Measurements from ENCODE around the gene GRAP. TPM values are rescaled to one million over a fixed set of nuclear protein-coding genes. Genes with fewer than 3 reads are reported as not detected.
"Not testable (repeated sequence)": the region's sequence is repeated elsewhere in the genome, so short reads cannot be mapped to it uniquely, and the experiment has no call there.

The GRAP gene
- total and polyA plus RNA-seq, 7 experiments from 2014 or later = 31.9 to 162 (median 84.4) TPM

DNA sequence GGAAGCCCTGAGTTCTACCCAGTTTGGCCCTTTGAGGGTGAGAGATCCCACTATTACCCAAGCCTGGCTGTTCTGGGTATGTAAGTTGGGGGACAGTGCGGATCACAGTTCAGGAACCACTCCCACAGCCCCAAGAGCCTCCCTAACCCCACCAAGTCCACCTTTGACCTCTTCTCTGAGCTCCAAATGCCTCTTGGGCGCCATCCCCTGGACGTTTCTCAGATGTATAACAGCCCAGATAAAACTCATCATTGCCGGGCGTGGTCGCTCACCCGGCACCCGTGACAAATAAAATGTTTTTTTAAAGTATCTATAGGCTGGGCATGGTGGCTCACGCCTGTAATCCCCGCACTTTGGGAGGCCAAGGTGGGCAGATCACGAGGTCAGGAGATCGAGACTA is 8.7 kb upstream of the GRAP start:
- H3K4me3 ChIP-seq (ENCODE audit: low read length); H3K9me3 Mint-ChIP-seq; H3K27ac Mint-ChIP-seq; DNase-seq; H3K4me3 Mint-ChIP-seq; H3K36me3 Mint-ChIP-seq; POLR2A ChIA-PET; intact Hi-C loops (cut with micrococcal nuclease); CTCF ChIA-PET; H3K27ac ChIP-seq (ENCODE audit: low read depth, low read length); H3K36me3 ChIP-seq (ENCODE audit: control insufficient read depth in 2 of 3, insufficient read depth in 3 of 3, low read length in 3 of 3); H3K4me1 Mint-ChIP-seq; H3K27me3 Mint-ChIP-seq; H3K4me1 ChIP-seq (ENCODE audit: control insufficient read depth in 2 of 2, insufficient read depth in 2 of 2, low read length in 2 of 2); H3K9me3 ChIP-seq (ENCODE audit: control insufficient read depth in 2 of 3, low read length in 3 of 3); H3K27me3 ChIP-seq (ENCODE audit: control insufficient read depth in 2 of 2, insufficient read depth in 2 of 2, low read length in 2 of 2): not testable (repeated sequence)
- ATAC-seq = peak; percentile 91

GRCh38 chr17:19048826-19049225 is 2.1 kb upstream of the GRAP start:
- H3K27ac Mint-ChIP-seq; H3K4me1 ChIP-seq (ENCODE audit: control insufficient read depth in 2 of 2, insufficient read depth in 2 of 2, low read length in 2 of 2); H3K27ac ChIP-seq (ENCODE audit: low read depth, low read length); H3K4me1 Mint-ChIP-seq; H3K36me3 Mint-ChIP-seq; H3K27me3 Mint-ChIP-seq; H3K36me3 ChIP-seq (ENCODE audit: control insufficient read depth in 2 of 3, insufficient read depth in 3 of 3, low read length in 3 of 3); intact Hi-C loops (cut with micrococcal nuclease); POLR2A ChIA-PET; H3K27me3 ChIP-seq (ENCODE audit: control insufficient read depth in 2 of 2, insufficient read depth in 2 of 2, low read length in 2 of 2); H3K9me3 ChIP-seq (ENCODE audit: control insufficient read depth in 2 of 3, low read length in 3 of 3); CTCF ChIA-PET; H3K9me3 Mint-ChIP-seq; H3K4me3 ChIP-seq (ENCODE audit: low read length); ATAC-seq; H3K4me3 Mint-ChIP-seq: not testable (repeated sequence)
- peak in 1 of 9 donors; percentile 5 for DNase-seq

DNA sequence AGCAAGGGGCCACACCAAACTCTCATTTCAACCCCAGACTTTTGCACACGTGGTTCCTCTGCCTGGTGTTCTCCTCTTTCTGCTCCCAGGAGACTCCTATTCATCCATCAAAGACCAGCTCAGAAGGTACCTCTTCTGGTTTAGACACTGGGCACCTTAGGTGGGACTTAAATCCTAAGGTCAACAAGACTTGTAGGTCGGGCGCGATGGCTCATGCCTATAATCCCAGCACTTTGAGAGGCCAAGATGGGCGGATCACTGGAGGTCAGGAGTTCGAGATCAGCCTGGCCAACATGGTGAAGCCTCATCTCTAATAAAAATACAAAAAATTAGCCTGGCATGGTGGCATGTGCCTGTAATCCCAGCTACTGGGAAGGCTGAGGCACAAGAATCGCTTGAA is 753 bp upstream of the GRAP start:
- H3K4me3 ChIP-seq (ENCODE audit: low read length); intact Hi-C loops (cut with micrococcal nuclease); H3K4me3 Mint-ChIP-seq; ATAC-seq; CTCF ChIA-PET; H3K27ac ChIP-seq (ENCODE audit: low read depth, low read length); H3K9me3 Mint-ChIP-seq; H3K36me3 ChIP-seq (ENCODE audit: control insufficient read depth in 2 of 3, insufficient read depth in 3 of 3, low read length in 3 of 3); H3K9me3 ChIP-seq (ENCODE audit: control insufficient read depth in 2 of 3, low read length in 3 of 3); H3K36me3 Mint-ChIP-seq; H3K27me3 ChIP-seq (ENCODE audit: control insufficient read depth in 2 of 2, insufficient read depth in 2 of 2, low read length in 2 of 2); H3K27me3 Mint-ChIP-seq; DNase-seq; H3K4me1 ChIP-seq (ENCODE audit: control insufficient read depth in 2 of 2, insufficient read depth in 2 of 2, low read length in 2 of 2); H3K4me1 Mint-ChIP-seq; H3K27ac Mint-ChIP-seq; POLR2A ChIA-PET: not testable (repeated sequence)

- POLR2A ChIA-PET = not testable (repeated sequence)
Measured at GRCh38 chr17:19044643-19045042, 2.1 kb downstream of the GRAP start.

GRCh38 chr17:19043032-19043431 is 3.7 kb downstream of the GRAP start:
- H3K27me3 Mint-ChIP-seq; H3K36me3 ChIP-seq (ENCODE audit: control insufficient read depth in 2 of 3, insufficient read depth in 3 of 3, low read length in 3 of 3); H3K9me3 Mint-ChIP-seq; H3K4me3 ChIP-seq (ENCODE audit: low read length); ATAC-seq; H3K4me1 ChIP-seq (ENCODE audit: control insufficient read depth in 2 of 2, insufficient read depth in 2 of 2, low read length in 2 of 2); POLR2A ChIA-PET; H3K36me3 Mint-ChIP-seq; CTCF ChIA-PET; H3K27me3 ChIP-seq (ENCODE audit: control insufficient read depth in 2 of 2, insufficient read depth in 2 of 2, low read length in 2 of 2); H3K27ac ChIP-seq (ENCODE audit: low read depth, low read length); H3K4me1 Mint-ChIP-seq; intact Hi-C loops (cut with micrococcal nuclease); DNase-seq; H3K9me3 ChIP-seq (ENCODE audit: control insufficient read depth in 2 of 3, low read length in 3 of 3): not testable (repeated sequence)
- Mint-ChIP-seq H3K4me3 (peak overlapping the region in 2 of 10 donors; percentile 42 to 58), H3K27ac (peak overlapping the region in 1 of 9 donors; percentile 45)

More at GRCh38 chr17:19044643-19045042, 2.1 kb downstream of the GRAP start:
- H3K27me3 ChIP-seq (ENCODE audit: control insufficient read depth in 2 of 2, insufficient read depth in 2 of 2, low read length in 2 of 2); H3K4me1 ChIP-seq (ENCODE audit: control insufficient read depth in 2 of 2, insufficient read depth in 2 of 2, low read length in 2 of 2); ATAC-seq; DNase-seq; H3K27ac Mint-ChIP-seq; intact Hi-C loops (cut with micrococcal nuclease); CTCF ChIA-PET; H3K4me3 ChIP-seq (ENCODE audit: low read length); H3K36me3 ChIP-seq (ENCODE audit: control insufficient read depth in 2 of 3, insufficient read depth in 3 of 3, low read length in 3 of 3); H3K4me3 Mint-ChIP-seq; H3K9me3 Mint-ChIP-seq; H3K36me3 Mint-ChIP-seq; H3K4me1 Mint-ChIP-seq; H3K9me3 ChIP-seq (ENCODE audit: control insufficient read depth in 2 of 3, low read length in 3 of 3); H3K27me3 Mint-ChIP-seq; H3K27ac ChIP-seq (ENCODE audit: low read depth, low read length): not testable (repeated sequence)

- H3K9me3 ChIP-seq (ENCODE audit: control insufficient read depth in 2 of 3, low read length in 3 of 3); intact Hi-C loops (cut with micrococcal nuclease); DNase-seq; H3K4me1 ChIP-seq (ENCODE audit: control insufficient read depth in 2 of 2, insufficient read depth in 2 of 2, low read length in 2 of 2); H3K4me1 Mint-ChIP-seq; H3K27me3 ChIP-seq (ENCODE audit: control insufficient read depth in 2 of 2, insufficient read depth in 2 of 2, low read length in 2 of 2); H3K27me3 Mint-ChIP-seq; POLR2A ChIA-PET; H3K9me3 Mint-ChIP-seq; H3K36me3 ChIP-seq (ENCODE audit: control insufficient read depth in 2 of 3, insufficient read depth in 3 of 3, low read length in 3 of 3); H3K27ac ChIP-seq (ENCODE audit: low read depth, low read length); ATAC-seq; CTCF ChIA-PET; H3K36me3 Mint-ChIP-seq; H3K4me3 ChIP-seq (ENCODE audit: low read length); H3K27ac Mint-ChIP-seq; H3K4me3 Mint-ChIP-seq: not testable (repeated sequence)
Measured at GRCh38 chr17:19042369-19042768, 4.4 kb downstream of the GRAP start.

DNA sequence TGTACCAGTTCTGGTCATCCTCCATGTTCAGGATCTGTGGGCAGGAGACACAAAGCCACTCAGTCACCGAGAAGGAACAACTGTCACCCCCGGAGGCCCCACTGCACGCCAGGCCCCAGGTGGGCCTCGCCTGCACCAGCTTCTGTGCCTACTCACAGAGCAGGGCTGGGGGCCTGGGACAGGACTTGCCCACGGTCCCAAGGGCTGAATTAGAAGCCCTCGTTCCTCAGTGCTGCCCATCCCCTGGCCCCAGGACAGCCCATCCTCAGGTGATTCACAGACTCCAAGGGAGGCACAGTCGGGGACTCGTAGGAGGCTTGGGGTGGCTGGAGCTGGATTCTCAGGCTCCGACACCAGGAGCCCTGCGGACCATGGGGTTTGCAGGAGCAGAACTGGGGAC is 4.9 kb downstream of the GRAP start:
- H3K36me3 ChIP-seq (ENCODE audit: control insufficient read depth in 2 of 3, insufficient read depth in 3 of 3, low read length in 3 of 3); H3K4me3 Mint-ChIP-seq; POLR2A ChIA-PET; DNase-seq; H3K36me3 Mint-ChIP-seq; H3K9me3 Mint-ChIP-seq; H3K9me3 ChIP-seq (ENCODE audit: control insufficient read depth in 2 of 3, low read length in 3 of 3); H3K4me3 ChIP-seq (ENCODE audit: low read length); H3K27ac ChIP-seq (ENCODE audit: low read depth, low read length); H3K4me1 Mint-ChIP-seq; intact Hi-C loops (cut with micrococcal nuclease); CTCF ChIA-PET; H3K27me3 ChIP-seq (ENCODE audit: control insufficient read depth in 2 of 2, insufficient read depth in 2 of 2, low read length in 2 of 2); ATAC-seq; H3K27me3 Mint-ChIP-seq; H3K27ac Mint-ChIP-seq; H3K4me1 ChIP-seq (ENCODE audit: control insufficient read depth in 2 of 2, insufficient read depth in 2 of 2, low read length in 2 of 2): not testable (repeated sequence)
